ENCODE data around the gene KCNMB1. TPM values are rescaled to one million over a fixed set of nuclear protein-coding genes. Genes with fewer than 3 reads are reported as not detected.

KCNMB1 gene
- total and polyA plus RNA-seq, 10 of the 15 experiments (the other 5 are each of a cell fraction or from before 2014, with no cell fraction given), result 1.2 to 3.6 (median 2.6) TPM

DNA sequence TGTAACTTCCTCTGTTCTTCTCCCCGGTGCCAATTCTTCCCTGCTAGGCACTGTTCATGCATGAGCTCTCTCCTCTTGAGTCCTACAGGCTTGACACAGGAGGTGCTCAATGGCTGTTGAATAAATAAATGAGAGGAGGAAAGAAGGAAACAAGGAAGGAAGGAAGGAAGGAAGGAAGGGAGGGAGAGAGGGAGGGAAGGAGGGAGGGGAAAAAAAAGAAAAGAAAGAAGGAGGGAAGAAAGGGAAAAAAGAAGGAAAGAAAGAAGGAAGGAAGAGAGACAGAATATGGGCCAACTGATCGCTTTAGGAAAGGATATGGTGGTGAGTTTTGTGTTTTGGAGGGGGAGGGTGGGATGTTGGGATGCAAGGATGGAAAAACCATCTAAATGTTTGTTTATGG lies 6.4 kb downstream of the KCNMB1 start (continued):
- TF ChIP-seq, protein P1, sequence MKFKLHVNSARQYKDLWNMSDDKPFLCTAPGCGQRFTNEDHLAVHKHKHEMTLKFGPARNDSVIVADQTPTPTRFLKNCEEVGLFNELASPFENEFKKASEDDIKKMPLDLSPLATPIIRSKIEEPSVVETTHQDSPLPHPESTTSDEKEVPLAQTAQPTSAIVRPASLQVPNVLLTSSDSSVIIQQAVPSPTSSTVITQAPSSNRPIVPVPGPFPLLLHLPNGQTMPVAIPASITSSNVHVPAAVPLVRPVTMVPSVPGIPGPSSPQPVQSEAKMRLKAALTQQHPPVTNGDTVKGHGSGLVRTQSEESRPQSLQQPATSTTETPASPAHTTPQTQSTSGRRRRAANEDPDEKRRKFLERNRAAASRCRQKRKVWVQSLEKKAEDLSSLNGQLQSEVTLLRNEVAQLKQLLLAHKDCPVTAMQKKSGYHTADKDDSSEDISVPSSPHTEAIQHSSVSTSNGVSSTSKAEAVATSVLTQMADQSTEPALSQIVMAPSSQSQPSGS (IDR thresholded peaks at IDR 0.05; ENCODE audit: low read length), result no peak
- TF ChIP-seq, protein P2, sequence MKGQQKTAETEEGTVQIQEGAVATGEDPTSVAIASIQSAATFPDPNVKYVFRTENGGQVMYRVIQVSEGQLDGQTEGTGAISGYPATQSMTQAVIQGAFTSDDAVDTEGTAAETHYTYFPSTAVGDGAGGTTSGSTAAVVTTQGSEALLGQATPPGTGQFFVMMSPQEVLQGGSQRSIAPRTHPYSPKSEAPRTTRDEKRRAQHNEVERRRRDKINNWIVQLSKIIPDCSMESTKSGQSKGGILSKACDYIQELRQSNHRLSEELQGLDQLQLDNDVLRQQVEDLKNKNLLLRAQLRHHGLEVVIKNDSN (IDR thresholded peaks at IDR 0.05; ENCODE audit: borderline replicate concordance, extremely low read length, insufficient read depth, low read depth, low read length), result no peak

GRCh38 chr5:170380361-170380951 lies 8.7 kb downstream of the KCNMB1 start:
- no peak overlapping the region for H3K9ac ChIP-seq (ENCODE audit: control insufficient read depth, insufficient read depth, low read length)
- no peak overlapping the region for H3K27ac ChIP-seq (ENCODE audit: control insufficient read depth, insufficient read depth)
- ChIA-PET POLR2A (interaction anchor here (1.0 to 1.2 kb wide), 2 partner anchors 9 to 10 kb away, joined by 3 read pairs; partner anchors contain the start of gene KCNMB1), CTCF (interaction anchor here (1.0 to 2.1 kb wide), 7 partner anchors 10 to 154 kb away, joined by 3 to 8 read pairs (median 4); no protein-coding TSS in a partner anchor), RAD21 (ENCODE audit: unreplicated experiment) (interaction anchor here (1.2 kb wide), 1 partner anchor 12 kb away, joined by 3 read pairs; no protein-coding TSS in a partner anchor), SMC1A (ENCODE audit: uncharacterized antibody, unreplicated experiment) (interaction anchor here (0.9 to 1.4 kb wide), 2 partner anchors 9 to 41 kb away, joined by 3 to 6 read pairs; partner anchors contain the start of gene KCNMB1)
- no peaks in the 10 kb centered on the region for H4K20me1 ChIP-seq (ENCODE audit: control insufficient read depth, insufficient read depth)
- in situ Hi-C loops (cut with MboI), result no loop called here
- no peaks in the 10 kb centered on the region for H3K36me3 ChIP-seq (ENCODE audit: control insufficient read depth in 2 of 2, insufficient read depth in 2 of 2, low read length in 1 of 2)
- FAIRE-seq (no peak), DNase-seq (ENCODE audit: low read depth, low spot score) (no peak), ATAC-seq (no peak)
- TF ChIP-seq MXI1 (IDR thresholded peaks at IDR 0.05; ENCODE audit: low read depth, low read length) (no peak), EP300 (IDR thresholded peaks at IDR 0.05; ENCODE audit: borderline replicate concordance in 1 of 2, control insufficient read depth in 1 of 2, low read depth in 2 of 2, low read length in 2 of 2) (no peak), NRF1 (conservative IDR thresholded peaks at IDR 0.05; ENCODE audit: low read depth, low read length) (no peak), YY1 (IDR thresholded peaks at IDR 0.05; ENCODE audit: low read depth, low read length) (no peak), TCF7 (IDR thresholded peaks at IDR 0.05; ENCODE audit: borderline replicate concordance) (no peak), ATF3 (IDR thresholded peaks at IDR 0.05; ENCODE audit: borderline replicate concordance, extremely low read depth, low read depth, low read length) (no peak), IKZF2 (IDR thresholded peaks at IDR 0.05) (no peak), GABPA (IDR thresholded peaks at IDR 0.05; ENCODE audit: low read depth) (no peak)
- 2% methylated on average over 3 of the region's 3 CpGs for WGBS (ENCODE audit: insufficient coverage, insufficient replicate concordance, low lambda C conversion rate, missing lambda C conversion rate)
- H3K9me3 ChIP-seq (replicated peaks; ENCODE audit: control insufficient read depth, insufficient read depth, low read length), result no peaks in the 10 kb centered on the region
- intact Hi-C loops (cut with micrococcal nuclease; ENCODE audit: unreplicated experiment), result no loop called here
- BruUV-seq (replicated peaks), result no TSS peak
- H3K27me3 ChIP-seq (replicated peaks in 1 of 2; ENCODE audit: control insufficient read depth in 2 of 2, insufficient read depth in 2 of 2, low read length in 1 of 2), result no peaks in the 10 kb centered on the region
- H3K4me1 ChIP-seq (ENCODE audit: control insufficient read depth, insufficient read depth, low read length), result no peaks in the 10 kb centered on the region
- no peak overlapping the region for H3K4me3 ChIP-seq
- no peak overlapping the region for H2AFZ ChIP-seq (ENCODE audit: control insufficient read depth, low read depth, low read length)
- no peaks in the 10 kb centered on the region for H3K79me2 ChIP-seq (ENCODE audit: control insufficient read depth, insufficient read depth, low read length)
- no peak overlapping the region for H3K4me2 ChIP-seq (ENCODE audit: control insufficient read depth, insufficient read depth)
